Measurements from ENCODE around the gene HHLA2.
"Not testable (repeated sequence)": the region's sequence is repeated elsewhere in the genome, so short reads cannot be mapped to it uniquely, and the experiment has no call there.

The HHLA2 gene

GRCh38 chr3:108296239-108296638 is at the start of gene HHLA2:
TSS of gene HHLA2 (plus strand) at chr3:108296548. CDS start at chr3:108351814, 55,266 bp downstream.
- DNase-seq, result no peak

GRCh38 chr3:108250626-108251025 is 45.7 kb upstream of the HHLA2 start:
- DNase-seq, result no peak

GRCh38 chr3:108251265-108251664 is 45.1 kb upstream of the HHLA2 start:
- DNase-seq, result no peak

- DNase-seq, result no peak
These were observed 44.5 kb upstream of the HHLA2 start for GRCh38 chr3:108251844-108252243.

- no peak for DNase-seq
These were observed 41.2 kb upstream of the HHLA2 start for GRCh38 chr3:108255131-108255530.

- DNase-seq, result not testable (repeated sequence)
These were observed 31.6 kb upstream of the HHLA2 start for GRCh38 chr3:108264534-108265298.

GRCh38 chr3:108268235-108268634 is 28.1 kb upstream of the HHLA2 start:
- DNase-seq, result not testable (repeated sequence)

- DNase-seq, result no peak
These were observed 24.7 kb upstream of the HHLA2 start for GRCh38 chr3:108271626-108272025.

- not testable (repeated sequence) for DNase-seq
These were observed 17.3 kb upstream of the HHLA2 start for GRCh38 chr3:108279066-108279465.

- no peak for DNase-seq
These were observed 15.9 kb upstream of the HHLA2 start for GRCh38 chr3:108280476-108280875.

- no peak for DNase-seq
These were observed 14.7 kb upstream of the HHLA2 start for GRCh38 chr3:108281670-108282069.

GRCh38 chr3:108283006-108283405 is 13.3 kb upstream of the HHLA2 start:
- DNase-seq, result no peak

- no peak for DNase-seq
These were observed 12.4 kb upstream of the HHLA2 start for GRCh38 chr3:108283989-108284388.

- DNase-seq, result no peak
These were observed 11.2 kb upstream of the HHLA2 start for GRCh38 chr3:108285176-108285575.

- DNase-seq, result no peak
These were observed 9.2 kb upstream of the HHLA2 start for GRCh38 chr3:108287146-108287545.

GRCh38 chr3:108288193-108288592 is 8.2 kb upstream of the HHLA2 start:
- not testable (repeated sequence) for DNase-seq

GRCh38 chr3:108289159-108289558 is 7.2 kb upstream of the HHLA2 start:
- no peak for DNase-seq

GRCh38 chr3:108292450-108292849 is 3.9 kb upstream of the HHLA2 start:
- DNase-seq, result no peak

GRCh38 chr3:108292905-108293328 is 3.4 kb upstream of the HHLA2 start:
- DNase-seq, result no peak

GRCh38 chr3:108293858-108294257 is 2.5 kb upstream of the HHLA2 start:
- DNase-seq, result no peak

GRCh38 chr3:108295421-108296175 is 750 bp upstream of the HHLA2 start:
- no peak for DNase-seq

GRCh38 chr3:108297647-108298046 is 1.3 kb downstream of the HHLA2 start:
- no peak for DNase-seq

GRCh38 chr3:108298056-108298455 is 1.7 kb downstream of the HHLA2 start:
- no peak for DNase-seq
